H1 (cell line): ENCODE data around the gene ARHGAP26.

Experiments
- CTCF ChIP-seq, 3 experiments: IDR thresholded peaks; 1 replicate in 2 of 3; 2 replicates in 1 of 3; pipeline versions ENCODE4 v1.5.1 to v1.6.1; 2011; ENCODE audit warnings: low read length in 3 of 3, mild to moderate bottlenecking in 3 of 3, inconsistent platforms in 2 of 3, low read depth in 1 of 3, moderate library complexity in 1 of 3; ENCODE audit not compliant: insufficient read depth in 1 of 3; ENCODE audit errors: control extremely low read depth in 1 of 3
- E2F6 ChIP-seq: IDR thresholded peaks from 2 replicates; pipeline ENCODE4 v1.6.1; 2012; ENCODE audit warnings: inconsistent platforms
- EP300 ChIP-seq, 2 experiments: IDR thresholded peaks; 1 replicate in 1 of 2; 2 replicates in 1 of 2; pipeline ENCODE4 v1.6.1; 2011 to 2012; ENCODE audit warnings: low read depth in 2 of 2, low read length in 2 of 2, mild to moderate bottlenecking in 2 of 2, borderline replicate concordance in 1 of 2, inconsistent platforms in 1 of 2, moderate library complexity in 1 of 2
- GABPA ChIP-seq: IDR thresholded peaks from 2 replicates; pipeline ENCODE4 v1.6.1; 2011; ENCODE audit warnings: mild to moderate bottlenecking, low read length, moderate library complexity, borderline replicate concordance; ENCODE audit not compliant: insufficient read depth
- JUN ChIP-seq: IDR thresholded peaks from 2 replicates; pipeline ENCODE4 v1.6.1; 2011; ENCODE audit warnings: low read depth, mild to moderate bottlenecking, improper control_type of control experiment, low read length
- KDM1A ChIP-seq: fragments of 200-600, 300-600 bp; sonication (generic); IDR thresholded peaks from 2 replicates; pipeline ENCODE4 v1.7.1; 2016; ENCODE audit warnings: mild to moderate bottlenecking, low read length, borderline replicate concordance
- MAX ChIP-seq: IDR thresholded peaks from 2 replicates; pipeline ENCODE4 v1.6.1; 2012; ENCODE audit warnings: inconsistent platforms
- POLR2A ChIP-seq, 2 experiments: IDR thresholded peaks; 1 replicate in 1 of 2; 2 replicates in 1 of 2; pipeline ENCODE4 v1.6.1; 2011; ENCODE audit warnings: low read depth in 2 of 2, low read length in 2 of 2, mild to moderate bottlenecking in 2 of 2; ENCODE audit errors: control extremely low read depth in 1 of 2
- SP1 ChIP-seq: IDR thresholded peaks from 2 replicates; pipeline ENCODE4 v1.6.1; 2011; ENCODE audit warnings: low read depth, low read length
- SUZ12 ChIP-seq: fragments of 200-600 bp; sonication (generic); IDR thresholded peaks from 2 replicates; pipeline ENCODE4 v1.6.1; 2012; ENCODE audit warnings: mild to moderate bottlenecking, inconsistent platforms, low read length, moderate library complexity, mixed read lengths
- TAF1 ChIP-seq: IDR thresholded peaks from 2 replicates; pipeline ENCODE4 v1.6.1; 2011; ENCODE audit warnings: mild to moderate bottlenecking, low read depth, low read length
- ZNF274 ChIP-seq: IDR thresholded peaks from 2 replicates; pipeline ENCODE4 v1.7.0; 2012; ENCODE audit warnings: low read length, borderline replicate concordance; ENCODE audit errors: extremely low read depth

GRCh38 chr5:142789206-142789605, 19.0 kb downstream of the ARHGAP26 start:
- TF ChIP-seq CTCF (IDR thresholded peaks at IDR 0.05; ENCODE audit: control extremely low read depth in 1 of 3, insufficient read depth in 1 of 3, low read depth in 1 of 3, low read length in 3 of 3) = no peak
- no peak for TF ChIP-seq E2F6
- no peak for TF ChIP-seq ZNF274
- TF ChIP-seq JUN = no peak
- TF ChIP-seq TAF1 = no peak
- no peak for TF ChIP-seq MAX
- no peak for TF ChIP-seq SP1
- no peak for TF ChIP-seq GABPA
- TF ChIP-seq KDM1A = no peak
- TF ChIP-seq SUZ12 = no peak
- TF ChIP-seq EP300 (IDR thresholded peaks at IDR 0.05; ENCODE audit: borderline replicate concordance in 1 of 2, low read depth in 2 of 2, low read length in 2 of 2) = no peak
- no peak for TF ChIP-seq POLR2A (IDR thresholded peaks at IDR 0.05; ENCODE audit: control extremely low read depth in 1 of 2, low read depth in 2 of 2, low read length in 2 of 2)
